ENCODE measurements around the gene ZNF319.
"Not testable (repeated sequence)": the region's sequence is repeated elsewhere in the genome, so short reads cannot be mapped to it uniquely, and the experiment has no call there.

The ZNF319 gene

GRCh38 chr16:57997528-57998265, 2.8 kb downstream of the ZNF319 start:
- DNase-seq (ENCODE audit: low read depth in 2 of 2), result no peak

GRCh38 chr16:57997176-57997527, 3.3 kb downstream of the ZNF319 start:
- DNase-seq (ENCODE audit: low read depth in 2 of 2), result no peak

GRCh38 chr16:57996406-57997175, 3.9 kb downstream of the ZNF319 start:
- no peak for DNase-seq (ENCODE audit: low read depth in 2 of 2)

- DNase-seq (ENCODE audit: low read depth in 2 of 2), result no peak
Observed at GRCh38 chr16:57995721-57996405, 4.6 kb downstream of the ZNF319 start.

GRCh38 chr16:57994778-57995177, 5.7 kb downstream of the ZNF319 start:
- no peak for DNase-seq (ENCODE audit: low read depth in 2 of 2)

GRCh38 chr16:57994361-57994760, 6.1 kb downstream of the ZNF319 start:
- DNase-seq (ENCODE audit: low read depth in 2 of 2), result no peak

GRCh38 chr16:57993897-57994296, 6.6 kb downstream of the ZNF319 start:
- no peak for DNase-seq (ENCODE audit: low read depth in 2 of 2)

- no peak for DNase-seq (ENCODE audit: low read depth in 2 of 2)
Observed at GRCh38 chr16:57993438-57993837, 7.0 kb downstream of the ZNF319 start.

GRCh38 chr16:57992084-57992483, 8.4 kb downstream of the ZNF319 start:
- no peak for DNase-seq (ENCODE audit: low read depth in 2 of 2)

GRCh38 chr16:57991551-57992059, 8.9 kb downstream of the ZNF319 start:
- DNase-seq (ENCODE audit: low read depth in 2 of 2), result no peak

GRCh38 chr16:57988929-57989328, 11.5 kb downstream of the ZNF319 start:
- no peak for DNase-seq (ENCODE audit: low read depth in 2 of 2)

- DNase-seq (ENCODE audit: low read depth in 2 of 2), result no peak
Observed at GRCh38 chr16:57987441-57988177, 12.9 kb downstream of the ZNF319 start.

- DNase-seq (ENCODE audit: low read depth in 2 of 2), result no peak
Observed at GRCh38 chr16:57986196-57986595, 14.3 kb downstream of the ZNF319 start.

- DNase-seq (ENCODE audit: low read depth in 2 of 2), result no peak
Observed at GRCh38 chr16:57985204-57986181, 15.0 kb downstream of the ZNF319 start.

- peak; percentile 80 to 86 for DNase-seq (ENCODE audit: low read depth in 2 of 2)
Observed at GRCh38 chr16:57984443-57985203, 15.8 kb downstream of the ZNF319 start.

- no peak for DNase-seq (ENCODE audit: low read depth in 2 of 2)
Observed at GRCh38 chr16:57982385-57982784, 18.1 kb downstream of the ZNF319 start.

- DNase-seq (ENCODE audit: low read depth in 2 of 2), result no peak
Observed at GRCh38 chr16:57981636-57982035, 18.8 kb downstream of the ZNF319 start.

- no peak for DNase-seq (ENCODE audit: low read depth in 2 of 2)
Observed at GRCh38 chr16:57979006-57979585, 21.4 kb downstream of the ZNF319 start.

- DNase-seq (ENCODE audit: low read depth in 2 of 2), result not testable (repeated sequence)
Observed at GRCh38 chr16:57978070-57978465, 22.4 kb downstream of the ZNF319 start.

Data from stimulated activated CD8-positive, alpha-beta memory T cell treated with anti-CD3 and anti-CD28 coated beads, Interleukin-15, amount 100 ng/mL, for 4 hours (primary cell).